Measurements from ENCODE around the gene PPP1R9B.

PPP1R9B gene

DNA sequence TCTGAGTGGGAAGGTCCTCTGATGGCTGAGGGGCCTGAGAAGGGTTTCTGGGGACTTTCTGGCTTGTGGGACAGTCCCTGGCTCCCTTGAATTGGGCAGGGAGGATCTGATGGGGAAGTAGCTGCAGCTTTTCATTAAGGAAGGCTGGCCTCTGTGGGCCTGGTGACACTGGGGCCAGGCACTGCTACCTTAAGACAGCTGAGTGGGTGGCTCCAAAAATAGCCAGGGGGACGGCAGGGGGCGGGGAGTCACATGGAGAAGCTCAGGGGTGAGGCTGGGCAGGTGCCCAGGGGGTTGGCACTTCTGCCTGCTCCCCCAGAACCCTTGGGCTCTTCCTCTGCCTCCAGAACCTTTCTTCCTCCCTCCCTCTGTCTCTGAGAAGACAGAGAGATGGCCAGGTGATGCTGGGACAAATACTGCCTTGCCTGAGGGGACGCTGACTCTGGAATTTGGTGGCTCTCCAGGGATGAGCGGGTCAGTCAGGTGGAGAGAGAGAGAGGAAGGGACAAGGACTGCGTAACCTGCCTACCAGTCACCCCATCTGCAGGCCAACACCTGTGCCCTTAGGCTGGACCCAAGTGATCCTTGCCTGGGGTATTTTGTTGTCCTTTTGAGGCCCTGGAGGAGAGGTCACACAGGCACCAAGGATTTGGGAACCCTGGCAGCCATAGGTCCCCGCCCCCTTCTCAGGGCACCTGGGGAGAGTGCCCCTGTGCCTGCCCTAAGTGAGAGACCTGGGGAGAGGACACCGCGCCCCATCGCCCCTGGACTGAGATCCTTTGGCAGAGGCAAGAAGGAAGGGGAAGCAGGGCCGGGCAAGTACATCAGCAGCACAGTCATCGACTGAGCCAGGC lies 13.6 kb upstream of the PPP1R9B start:
- Histone ChIP-seq H3K36me3 (replicated peaks) (no peaks in the 10 kb centered on the region), H3K4me3 (no peak overlapping the region), H3K27me3 (ENCODE audit: low read depth) (no peaks in the 10 kb centered on the region), H3K4me1 (peaks cover 8% of the 10 kb centered on the region; the same call in 1 of the 2 replicates), H3K9me3 (no peaks in the 10 kb centered on the region)
- in situ Hi-C loops (cut with MboI; ENCODE audit: low sequenced_read_pairs): no loop called here
- DNase-seq (ENCODE audit: low spot score in 2 of 2): no peak

DNA sequence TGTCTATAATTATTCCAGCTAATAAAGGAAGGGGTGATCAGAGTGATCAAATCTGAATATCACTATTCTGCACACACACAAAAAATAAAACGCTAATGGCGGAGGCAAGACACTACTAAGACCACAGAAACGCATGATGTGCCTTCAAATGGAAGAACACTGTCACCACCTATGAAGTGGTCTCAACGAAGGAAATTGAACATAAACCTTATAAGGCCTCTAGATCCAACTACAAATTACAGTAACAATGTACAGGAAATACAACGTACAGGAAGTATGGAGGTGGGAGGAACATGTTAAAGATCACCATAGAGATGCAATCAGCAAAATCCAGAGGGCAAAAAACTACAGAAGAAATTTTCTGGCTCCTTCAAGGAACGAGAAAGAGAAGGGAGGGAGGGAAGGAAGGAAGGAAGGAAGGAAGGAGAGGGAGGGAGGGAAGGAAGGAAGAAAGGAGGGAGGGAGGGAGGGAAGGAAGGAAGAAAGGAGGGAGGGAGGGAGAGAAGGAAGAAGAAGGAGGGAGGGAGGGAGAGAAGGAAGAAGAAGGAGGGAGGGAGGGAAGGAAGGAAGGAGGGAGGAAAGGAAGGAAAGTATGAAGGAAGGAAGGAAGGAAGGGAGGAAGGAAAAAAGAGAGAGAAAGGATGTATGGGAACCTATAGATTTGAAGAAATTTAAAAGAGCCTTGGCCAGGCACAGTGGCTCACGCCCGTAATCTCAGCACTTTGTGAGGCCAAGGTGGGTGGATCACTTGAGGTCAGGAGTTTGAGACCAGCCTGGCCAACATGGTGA lies 12.2 kb upstream of the PPP1R9B start:
- in situ Hi-C loops (cut with MboI; ENCODE audit: low sequenced_read_pairs): no loop called here

DNA sequence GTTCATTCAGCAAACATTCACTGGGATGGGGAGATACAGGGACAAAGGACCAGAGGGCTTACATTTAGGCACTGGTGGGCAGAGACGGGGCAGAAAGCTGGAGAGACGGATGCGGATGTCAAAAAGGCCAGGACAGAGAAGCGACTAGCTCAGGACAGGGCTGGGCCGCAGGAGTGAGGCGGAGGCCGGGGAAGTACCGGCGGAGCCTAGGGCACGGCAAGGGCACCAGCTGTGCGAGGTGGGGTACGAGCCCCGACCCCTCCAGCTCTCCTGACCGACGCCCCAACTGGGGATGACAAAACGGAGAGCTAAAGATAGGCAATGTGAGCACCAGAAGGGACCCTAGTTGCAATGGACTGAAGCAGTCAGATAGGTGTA lies 11.4 kb upstream of the PPP1R9B start:
- DNase-seq (ENCODE audit: low spot score in 2 of 2): no peak
- H3K4me3 ChIP-seq: no peak overlapping the region
- peaks cover 8% of the 10 kb centered on the region; the same call in 1 of the 2 replicates for H3K4me1 ChIP-seq
- H3K9me3 ChIP-seq: no peaks in the 10 kb centered on the region
- no peaks in the 10 kb centered on the region for H3K27me3 ChIP-seq (ENCODE audit: low read depth)
- no peaks in the 10 kb centered on the region for H3K36me3 ChIP-seq (replicated peaks)
- in situ Hi-C loops (cut with MboI; ENCODE audit: low sequenced_read_pairs): no loop called here

More for the DNA sequence above, 12.2 kb upstream of the PPP1R9B start:
- Histone ChIP-seq H3K9me3 (no peaks in the 10 kb centered on the region), H3K36me3 (replicated peaks) (no peaks in the 10 kb centered on the region), H3K4me3 (no peak overlapping the region), H3K4me1 (peaks cover 8% of the 10 kb centered on the region; the same call in 1 of the 2 replicates), H3K27me3 (ENCODE audit: low read depth) (no peaks in the 10 kb centered on the region)
- DNase-seq (ENCODE audit: low spot score in 2 of 2): no peak

DNA sequence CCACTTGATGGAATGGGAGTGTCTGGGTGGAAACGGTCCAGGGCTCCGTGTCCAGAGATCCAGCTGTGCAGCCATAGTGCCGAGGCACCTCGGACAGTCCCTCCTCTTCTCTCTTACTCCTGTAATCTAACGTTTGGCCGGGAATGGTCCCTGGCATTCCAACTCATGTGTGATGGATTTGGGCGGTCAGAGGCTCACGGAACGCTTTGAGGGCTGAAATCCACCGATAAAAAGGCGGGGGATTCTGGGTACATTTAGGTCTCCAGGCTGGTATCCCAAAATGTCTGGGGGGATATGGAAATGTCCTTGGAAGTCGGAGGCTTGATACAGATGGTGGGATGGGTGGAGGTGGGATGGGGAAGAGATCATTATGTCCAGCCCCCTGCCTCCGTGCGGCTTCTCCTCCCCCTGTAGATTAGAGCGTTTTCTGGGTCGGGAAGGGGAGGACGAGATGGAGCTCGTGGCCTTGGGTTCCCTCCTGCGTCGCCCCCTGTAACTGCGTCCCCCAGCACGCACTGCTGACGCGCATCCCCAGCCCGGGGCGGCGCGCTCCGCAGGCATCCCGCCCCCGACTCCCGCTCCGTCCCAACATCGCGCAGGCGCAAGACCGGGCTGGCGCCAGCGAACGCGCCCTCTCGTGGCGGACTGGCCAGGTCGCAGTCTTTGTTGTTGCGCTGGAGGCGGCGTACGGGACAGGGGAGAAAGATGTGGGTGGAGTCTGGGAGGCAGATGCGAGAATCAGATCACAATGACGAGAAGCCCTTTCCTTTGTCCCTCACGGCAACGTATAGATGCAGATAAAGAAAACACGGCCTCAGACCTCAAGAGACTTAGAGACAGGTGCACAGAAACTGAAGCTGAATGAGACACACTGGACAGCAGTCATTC lies 10.8 kb upstream of the PPP1R9B start:
- Histone ChIP-seq H3K9me3 (no peaks in the 10 kb centered on the region), H3K36me3 (replicated peaks) (no peaks in the 10 kb centered on the region), H3K27me3 (ENCODE audit: low read depth) (no peaks in the 10 kb centered on the region), H3K4me1 (peaks cover 8% of the 10 kb centered on the region; the same call in 1 of the 2 replicates), H3K4me3 (peak overlapping the region; percentile 32)
- in situ Hi-C loops (cut with MboI; ENCODE audit: low sequenced_read_pairs): no loop called here
- DNase-seq (ENCODE audit: low spot score in 2 of 2): peak; percentile 90 to 96

DNA sequence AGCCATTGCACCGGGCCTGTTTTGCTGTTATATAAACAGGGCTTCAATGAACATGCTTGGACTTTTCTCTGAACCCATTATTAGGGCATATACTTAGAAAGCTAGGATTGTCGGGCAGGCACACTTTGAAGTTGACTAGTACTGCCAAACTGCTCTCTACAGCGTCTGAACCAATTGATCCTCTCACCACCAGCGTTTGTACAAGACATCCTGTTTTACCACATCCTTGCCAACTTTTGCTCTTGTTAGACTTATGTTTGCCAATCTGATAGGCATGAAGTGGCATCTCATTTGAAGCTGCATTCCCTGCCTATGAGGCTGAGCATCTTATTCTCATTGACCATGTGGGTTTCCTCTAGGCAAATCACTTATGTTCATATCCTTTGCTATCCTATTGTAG lies 7.4 kb upstream of the PPP1R9B start:
- Histone ChIP-seq H3K27me3 (ENCODE audit: low read depth) (no peaks in the 10 kb centered on the region), H3K36me3 (replicated peaks) (no peaks in the 10 kb centered on the region), H3K9me3 (no peaks in the 10 kb centered on the region), H3K4me1 (peaks cover 20% of the 10 kb centered on the region), H3K4me3 (no peak overlapping the region)
- in situ Hi-C loops (cut with MboI; ENCODE audit: low sequenced_read_pairs): no loop called here
- DNase-seq (ENCODE audit: low spot score in 2 of 2): no peak

DNA sequence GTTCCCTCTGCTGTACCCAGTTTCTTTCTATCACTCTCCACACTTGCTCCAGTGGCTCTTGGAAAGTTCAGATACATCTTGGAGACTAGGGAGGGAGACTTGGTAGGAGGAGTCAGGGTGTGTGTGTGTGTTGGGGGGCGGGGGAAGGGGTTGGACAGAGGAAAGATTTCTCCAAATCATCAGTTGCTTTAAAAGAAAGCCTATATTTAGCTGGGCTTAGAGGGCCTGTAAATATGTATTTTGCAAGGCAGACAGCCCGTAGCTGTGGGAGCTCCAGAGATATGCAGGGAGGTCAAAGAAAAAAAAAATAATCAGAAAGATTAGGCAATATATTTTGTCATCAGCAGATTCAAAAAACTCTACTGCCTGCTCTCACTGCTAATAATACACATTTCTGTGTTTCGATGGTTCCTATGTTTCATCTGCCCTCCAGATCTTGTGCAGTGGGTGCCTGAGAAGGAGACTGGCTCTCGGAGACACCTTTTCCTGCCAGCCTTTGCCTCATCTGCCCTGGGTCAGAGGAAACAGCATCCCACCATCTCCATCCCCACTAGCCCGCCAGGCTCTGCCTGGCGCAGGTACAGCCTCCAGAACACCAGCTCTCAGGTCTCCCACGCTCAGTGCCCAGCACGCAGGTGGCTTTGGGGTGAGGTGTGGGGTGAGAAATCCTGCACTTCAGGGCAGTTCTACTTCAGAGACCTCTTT lies 4.8 kb upstream of the PPP1R9B start:
- in situ Hi-C loops (cut with MboI; ENCODE audit: low sequenced_read_pairs): no loop called here
- DNase-seq (ENCODE audit: low spot score in 2 of 2): peak in 1 of 2 experiments; percentile 54

DNA sequence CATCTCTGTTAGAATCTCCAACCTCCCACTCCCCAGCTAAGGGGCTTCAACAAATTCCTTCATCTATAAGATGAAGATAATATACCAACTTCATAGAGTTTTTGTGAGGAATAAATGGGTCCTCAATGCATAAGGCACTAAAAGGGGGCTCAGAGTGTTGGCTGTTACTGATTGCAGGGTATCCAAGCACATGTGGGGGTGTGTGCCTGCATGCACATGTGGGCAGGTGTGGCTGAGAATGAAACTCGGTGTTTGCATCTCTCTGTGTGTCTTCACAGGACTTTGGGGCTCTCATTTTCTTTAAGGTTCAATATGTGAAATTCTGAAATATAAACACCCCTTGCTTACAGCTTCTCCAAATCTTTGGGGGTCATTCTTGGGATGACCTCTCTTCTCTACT lies 4.1 kb upstream of the PPP1R9B start:
- no peaks in the 10 kb centered on the region for H3K9me3 ChIP-seq

More for the DNA sequence above, 4.8 kb upstream of the PPP1R9B start:
- Histone ChIP-seq H3K27me3 (ENCODE audit: low read depth) (no peaks in the 10 kb centered on the region), H3K9me3 (no peaks in the 10 kb centered on the region), H3K4me3 (no peak overlapping the region), H3K36me3 (replicated peaks) (no peaks in the 10 kb centered on the region), H3K4me1 (peaks cover 24% of the 10 kb centered on the region)

DNA sequence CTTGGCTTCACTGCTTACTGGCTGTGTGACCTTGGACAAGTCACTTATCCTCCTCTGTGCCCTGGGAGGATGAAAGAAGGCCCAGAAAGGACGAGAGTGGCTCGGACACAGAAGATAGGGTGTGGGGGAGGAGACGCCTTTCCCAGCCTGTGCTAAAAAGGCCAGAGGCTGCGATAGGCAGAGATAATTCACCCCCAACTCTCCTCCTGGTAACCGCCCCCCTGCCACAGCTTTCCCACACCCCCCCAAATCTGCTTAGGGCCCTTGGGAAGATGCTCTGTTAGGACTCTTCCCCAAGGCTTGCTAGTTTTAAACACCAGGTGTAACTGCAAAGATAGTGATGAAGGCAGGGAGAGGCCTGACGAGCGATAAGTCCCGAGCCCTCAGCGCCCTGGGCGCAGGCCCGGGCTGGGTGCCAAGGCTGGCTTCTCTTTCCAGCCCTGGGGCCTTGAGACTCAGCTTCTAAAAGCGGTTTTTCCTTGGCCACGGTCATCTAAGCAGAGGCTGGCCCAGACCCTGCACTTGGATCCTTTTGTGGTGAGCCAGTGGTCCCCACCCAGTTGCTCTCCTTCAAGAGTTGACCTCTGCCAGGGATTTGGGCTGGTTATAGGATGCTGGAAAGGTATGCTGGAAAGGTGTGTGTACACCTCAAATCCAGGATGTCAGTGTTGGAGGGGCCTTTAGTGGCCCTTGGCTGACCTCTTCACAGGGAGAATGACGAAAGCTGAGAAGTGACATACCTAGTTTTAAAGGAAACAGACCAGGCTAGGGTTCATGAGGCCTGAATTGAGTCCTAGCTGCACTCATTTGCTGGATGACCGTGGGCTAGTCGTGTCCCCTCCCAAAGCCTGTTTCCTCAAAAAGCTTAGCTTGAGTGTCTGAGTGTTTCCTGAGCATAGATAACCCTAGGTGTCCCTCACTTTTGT lies 3.4 kb upstream of the PPP1R9B start:
- Histone ChIP-seq H3K27me3 (ENCODE audit: low read depth) (no peaks in the 10 kb centered on the region), H3K4me3 (no peak overlapping the region), H3K9me3 (no peaks in the 10 kb centered on the region), H3K4me1 (peaks cover 24% of the 10 kb centered on the region), H3K36me3 (replicated peaks) (no peaks in the 10 kb centered on the region)
- in situ Hi-C loops (cut with MboI; ENCODE audit: low sequenced_read_pairs): no loop called here
- DNase-seq (ENCODE audit: low spot score in 2 of 2): no peak

More for the DNA sequence above, 4.1 kb upstream of the PPP1R9B start:
- Histone ChIP-seq H3K27me3 (ENCODE audit: low read depth) (no peaks in the 10 kb centered on the region), H3K36me3 (replicated peaks) (no peaks in the 10 kb centered on the region), H3K4me1 (peaks cover 24% of the 10 kb centered on the region), H3K4me3 (no peak overlapping the region)
- in situ Hi-C loops (cut with MboI; ENCODE audit: low sequenced_read_pairs): no loop called here
- DNase-seq (ENCODE audit: low spot score in 2 of 2): no peak

DNA sequence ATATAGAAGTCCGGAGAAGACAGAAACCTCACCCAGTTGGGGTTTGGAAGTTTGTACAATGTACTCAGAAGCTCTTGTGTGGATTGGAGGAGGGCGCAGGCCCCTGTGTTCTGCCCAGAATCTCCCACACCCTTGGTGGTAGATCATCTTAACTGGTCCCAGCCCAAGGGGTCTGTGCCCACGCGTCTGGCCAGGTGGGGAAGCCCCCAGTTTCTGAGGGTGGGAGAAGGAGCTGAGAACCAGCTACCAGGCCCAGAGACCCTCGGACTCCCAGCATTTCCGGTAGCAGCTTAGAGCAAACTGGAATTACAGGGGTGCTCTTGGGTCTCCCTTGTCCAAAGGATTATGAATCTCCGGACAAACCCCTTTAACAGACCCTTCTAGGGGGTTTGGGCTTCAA lies 2.3 kb upstream of the PPP1R9B start:
- H3K9me3 ChIP-seq: no peaks in the 10 kb centered on the region
- no peak for DNase-seq (ENCODE audit: low spot score in 2 of 2)
- in situ Hi-C loops (cut with MboI; ENCODE audit: low sequenced_read_pairs): no loop called here
- H3K27me3 ChIP-seq (ENCODE audit: low read depth): no peaks in the 10 kb centered on the region
- peak overlapping the region; percentile 59 for H3K4me3 ChIP-seq
- H3K4me1 ChIP-seq: peaks cover 24% of the 10 kb centered on the region
- H3K36me3 ChIP-seq (replicated peaks): no peaks in the 10 kb centered on the region

DNA sequence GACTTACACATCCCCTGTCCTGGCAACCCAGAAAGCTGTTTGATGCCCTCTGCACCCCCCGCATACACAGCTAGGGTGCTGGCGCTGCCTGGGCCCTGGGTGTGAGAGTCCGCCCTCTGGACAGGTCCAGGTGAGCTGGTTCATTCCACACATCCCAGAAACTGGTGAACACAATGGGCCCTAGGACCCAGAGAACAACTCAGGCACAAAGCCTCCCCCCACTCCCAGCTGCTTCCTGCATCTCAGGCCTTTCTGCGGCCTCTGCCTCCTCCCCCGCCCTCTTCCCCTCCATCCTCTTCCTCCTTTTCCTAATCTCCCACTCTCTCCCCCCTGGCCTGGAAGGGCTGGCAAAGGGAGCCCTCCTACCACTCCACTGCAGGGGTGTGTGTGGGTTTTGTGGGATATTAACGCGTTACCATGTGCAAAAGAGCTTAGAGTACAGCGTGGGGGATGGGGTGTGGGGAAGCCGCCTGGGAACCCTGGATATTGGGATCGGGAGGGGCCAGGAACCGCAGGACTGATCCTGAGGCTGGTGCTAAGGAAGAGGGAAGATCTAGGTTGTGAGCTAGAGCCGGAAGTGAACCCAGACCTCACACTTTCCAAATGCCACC lies 1.6 kb upstream of the PPP1R9B start:
- no peaks in the 10 kb centered on the region for H3K27me3 ChIP-seq (ENCODE audit: low read depth)
- no peaks in the 10 kb centered on the region for H3K36me3 ChIP-seq (replicated peaks)
- peak overlapping the region; percentile 59 for H3K4me3 ChIP-seq
- H3K9me3 ChIP-seq: no peaks in the 10 kb centered on the region
- H3K4me1 ChIP-seq: peaks cover 24% of the 10 kb centered on the region
- in situ Hi-C loops (cut with MboI; ENCODE audit: low sequenced_read_pairs): no loop called here
- peak; percentile 91 to 92 for DNase-seq (ENCODE audit: low spot score in 2 of 2)

DNA sequence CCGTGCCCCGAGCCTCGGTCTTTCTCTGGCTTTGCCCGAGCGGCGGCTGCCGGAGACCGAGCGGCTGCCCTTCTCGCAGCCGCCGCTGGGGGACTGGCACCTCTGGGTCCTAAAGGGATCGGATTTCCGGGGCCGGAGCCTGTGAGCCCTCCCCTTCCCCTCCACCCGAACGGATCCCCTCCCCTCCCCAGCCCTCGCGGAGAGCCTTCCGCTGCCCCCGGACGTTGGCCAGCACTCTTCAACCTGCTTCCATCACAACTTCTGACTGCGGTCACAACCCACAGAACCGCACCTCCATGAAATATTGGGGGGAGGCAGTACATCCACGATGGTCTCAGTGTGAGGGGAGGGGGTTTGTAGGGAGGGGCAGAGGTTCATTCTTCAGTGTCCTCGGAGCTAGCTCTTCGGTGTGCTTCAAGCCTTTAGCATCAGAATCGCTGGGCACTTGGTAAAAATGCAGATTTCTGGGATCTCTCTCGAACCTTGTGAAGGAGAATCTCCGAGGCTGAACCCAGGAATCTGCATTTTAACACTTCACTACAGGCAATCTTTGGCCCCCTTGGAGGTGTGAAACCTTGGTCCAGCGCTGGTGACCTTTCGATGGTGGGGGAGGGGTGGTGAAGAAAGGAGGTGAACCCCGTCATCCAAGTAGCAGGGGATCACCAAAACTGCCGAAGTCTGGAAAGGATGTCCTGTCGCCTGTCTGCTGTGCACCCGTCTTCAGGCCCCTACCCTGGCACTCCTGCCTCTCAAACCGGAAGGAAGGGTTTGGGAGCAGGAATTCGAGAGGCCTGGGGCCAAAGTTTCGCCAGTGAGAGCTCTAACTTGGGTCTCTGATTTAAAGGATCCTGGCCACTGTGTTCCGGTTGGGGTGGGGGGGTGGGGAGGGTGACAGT lies 812 bp upstream of the PPP1R9B start:
- Histone ChIP-seq H3K36me3 (replicated peaks) (no peaks in the 10 kb centered on the region), H3K9me3 (no peaks in the 10 kb centered on the region), H3K4me1 (peaks cover 24% of the 10 kb centered on the region), H3K27me3 (ENCODE audit: low read depth) (no peaks in the 10 kb centered on the region), H3K4me3 (peak overlapping the region; percentile 59)
- in situ Hi-C loops (cut with MboI; ENCODE audit: low sequenced_read_pairs): no loop called here
- peak; percentile 87 to 94 for DNase-seq (ENCODE audit: low spot score in 2 of 2)

Measured in HAP-1 (cell line).